K562 (cell line): ENCODE data around the gene CRYBA4. TPM values are rescaled to one million over a fixed set of nuclear protein-coding genes. Genes with fewer than 3 reads are reported as not detected.
A peak's percentile ranks its signal among the peaks of the same experiment; 100 is the strongest.

Experiments used
- ATAC-seq: fragments of 200-7000 bp; cut with Tn5 transposase; 3 replicates; pipeline ENCODE4 v1.9.1; 2020; ENCODE audit warnings: moderate library complexity
- BruUV-seq: library from RNA; stranded (reverse); fragments of 400-500 nt; replicated peaks from 2 replicates; lab custom pipeline; 2021; lab: Mats Ljungman, UMichigan
- CTCF ChIA-PET: fragments of 300-600 bp; formaldehyde crosslinking; extraction: SDS; loops from one replicate; lab custom pipeline; 2021; ENCODE audit warnings: low intra/inter-chr PET ratio; lab: Yijun Ruan, JAX
- POLR2A ChIA-PET: fragments of 300-600, 350-650 bp; sonication (Branson Sonifier 250); formaldehyde crosslinking; extraction: SDS; loops from one replicate; lab custom pipeline; 2021; ENCODE audit warnings: antibody characterized with exemption, inconsistent platforms; lab: Yijun Ruan, JAX
- DNase-seq, 4 experiments: peaks; one replicate each; pipeline versions ENCODE4 v3.0.0 to v3.0.0-alpha.2; 2011 to 2018; ENCODE audit warnings: low spot score in 3 of 4, mixed read lengths in 3 of 4; ENCODE audit errors: extremely low read depth in 1 of 4
- FAIRE-seq: peaks from 2 replicates; lab custom pipeline; 2011; peaks lifted over from hg19 to GRCh38; lab: Jason Lieb, UNC
- H2AFZ ChIP-seq: 2 replicates; pipeline ENCODE4 v1.6.0; 2011; ENCODE audit warnings: low read depth, low read length, control low read depth, inconsistent platforms
- H3K27ac ChIP-seq: fragments of 200-600 bp; 3 replicates; pipeline ENCODE4 v1.8.0; 2011; ENCODE audit warnings: low read depth, mild to moderate bottlenecking, control low read depth, inconsistent platforms, low read length, moderate library complexity, mixed read lengths; ENCODE audit errors: extremely low read depth
- H3K27me3 ChIP-seq, 2 experiments: fragments of 300-600 bp in 1 of 2; 2 replicates in 1 of 2; 3 replicates in 1 of 2; pipeline versions ENCODE4 v1.6.0 to v1.8.0; 2011; ENCODE audit warnings: inconsistent platforms in 2 of 2, low read length in 2 of 2, mild to moderate bottlenecking in 1 of 2, mixed read lengths in 1 of 2, moderate library complexity in 1 of 2; ENCODE audit not compliant: control insufficient read depth in 2 of 2, insufficient read depth in 2 of 2
- H3K36me3 ChIP-seq: fragments of 300-600 bp; 3 replicates; pipeline ENCODE4 v1.8.0; 2011; ENCODE audit warnings: mild to moderate bottlenecking, low read length, inconsistent platforms; ENCODE audit not compliant: control insufficient read depth, insufficient read depth
- H3K4me1 ChIP-seq, 2 experiments: fragments of 200-600 bp in 1 of 2; replicated peaks in 1 of 2; 2 replicates in 1 of 2; 3 replicates in 1 of 2; pipeline versions ENCODE4 v1.5.1 to v1.8.0; 2011; ENCODE audit warnings: inconsistent platforms in 2 of 2, low read length in 2 of 2, mild to moderate bottlenecking in 1 of 2, mixed read lengths in 1 of 2, moderate library complexity in 1 of 2; ENCODE audit not compliant: control insufficient read depth in 2 of 2, insufficient read depth in 2 of 2
- H3K4me2 ChIP-seq: 2 replicates; pipeline ENCODE4 v1.6.1; 2011; ENCODE audit warnings: low read length, control low read depth, inconsistent platforms, mixed read lengths; ENCODE audit not compliant: insufficient read depth
- H3K4me3 ChIP-seq: fragments of 200-600 bp; sonication (generic), shearing (Covaris generic); 2 replicates; pipeline ENCODE4 v1.5.1; 2016; ENCODE audit warnings: control low read depth, inconsistent platforms
- H3K79me2 ChIP-seq: fragments of 200-600 bp; 3 replicates; pipeline ENCODE4 v1.8.0; 2011; ENCODE audit warnings: low read length, inconsistent platforms; ENCODE audit not compliant: control insufficient read depth, insufficient read depth
- H3K9ac ChIP-seq, 2 experiments: 2 replicates each; pipeline versions ENCODE4 v1.6.0 to v1.6.1; 2011; ENCODE audit warnings: low read depth in 2 of 2, low read length in 2 of 2, control low read depth in 1 of 2, inconsistent platforms in 1 of 2, mild to moderate bottlenecking in 1 of 2, mixed read lengths in 1 of 2; ENCODE audit not compliant: insufficient read depth in 1 of 2
- H3K9me1 ChIP-seq: one replicate; pipeline ENCODE4 v1.6.0; 2011; ENCODE audit warnings: inconsistent platforms, mild to moderate bottlenecking, low read length, moderate library complexity; ENCODE audit not compliant: control insufficient read depth, insufficient read depth
- H3K9me3 ChIP-seq: replicated peaks from 2 replicates; pipeline ENCODE4 v1.5.1; 2011; ENCODE audit warnings: low read depth, low read length, inconsistent platforms; ENCODE audit not compliant: control insufficient read depth, insufficient read depth
- H4K20me1 ChIP-seq: replicated peaks from 2 replicates; pipeline ENCODE4 v1.6.1; 2011; ENCODE audit warnings: low read length, inconsistent platforms, mixed read lengths; ENCODE audit not compliant: control insufficient read depth, insufficient read depth
- BRCA1 ChIP-seq, 2 experiments: fragments of 450-650 bp in 1 of 2; sonication (generic) in 1 of 2; formaldehyde crosslinking in 1 of 2; IDR thresholded peaks; 2 replicates each; pipeline versions ENCODE4 v1.5.0 to v1.6.1; 2017 to 2020; ENCODE audit warnings: mild to moderate bottlenecking in 1 of 2, missing genetic modification reagents in 1 of 2
- GABPA ChIP-seq: fragments of 200-800 bp; sonication (Bioruptor generic); conservative IDR thresholded peaks from 2 replicates; pipeline ENCODE4 v1.6.1; 2016; ENCODE audit warnings: low read depth, missing genetic modification characterization, missing compliant biosample characterization
- KDM1A ChIP-seq, 2 experiments: fragments of 450-650 bp; IDR thresholded peaks; 2 replicates each; pipeline ENCODE4 v1.6.1; 2016; ENCODE audit warnings: mild to moderate bottlenecking in 2 of 2
- KLF10 ChIP-seq: fragments of 250-450 bp; sonication (Bioruptor Pico); IDR thresholded peaks from 2 replicates; pipeline ENCODE4 v1.6.1; 2021; ENCODE audit warnings: matching md5 sums
- PHF20 ChIP-seq: fragments of 450-650 bp; IDR thresholded peaks from 2 replicates; pipeline ENCODE4 v1.6.1; 2018; ENCODE audit not compliant: partially characterized antibody
- ZNF316 ChIP-seq: fragments of 450-650 bp; IDR thresholded peaks from 2 replicates; pipeline ENCODE4 v1.6.1; 2016
- WGBS: fragments of 100-300 bp; shearing (Covaris generic); methylation state at CpG from one replicate; pipeline ENCODE4 v1.1.6; 2016; ENCODE audit warnings: low coverage, mixed read lengths; ENCODE audit not compliant: insufficient coverage; ENCODE audit errors: missing lambda C conversion rate; 5-methylcytosine and 5-hydroxymethylcytosine counted together
- in situ Hi-C: fragments of 300-500 bp; cut with MboI; formaldehyde crosslinking; loops from 4 replicates; pipeline ENCODE4 v1.15.0; 2018; ENCODE audit warnings: inconsistent platforms, mixed read lengths
- intact Hi-C: fragments of 100-400 bp; cut with micrococcal nuclease; formaldehyde crosslinking; loops from 2 replicates; pipeline ENCODE4 v1.14.2; 2022
- polyA plus RNA-seq, 8 experiments: library from polyadenylated mRNA; depleted of rRNA in 4 of 8; stranded (reverse) in 5 of 8; unstranded in 3 of 8; fragments of >200 nt; fragmentation: Nextera tagmentation in 2 of 8; fragmentation: Illumina TruSeq in 1 of 8; extraction: Ambion mirVana in 2 of 8; extraction: Trizol in 1 of 8; gene quantifications; 2 replicates each; pipeline versions ENCODE4 v1.2.1 to v1.2.3, GENCODE V29; 2011 to 2014; ENCODE audit warnings: inconsistent platforms in 1 of 8, missing spikeins in 1 of 8
- total RNA-seq, 7 experiments: library from RNA; depleted of rRNA in 6 of 7; stranded (reverse); fragments of >200 nt in 6 of 7; fragmentation: Illumina TruSeq in 2 of 7; extraction: Trizol in 2 of 7; gene quantifications; 2 replicates each; pipeline versions ENCODE4 v1.2.1 to v1.2.3, GENCODE V29; 2011 to 2021; ENCODE audit warnings: low replicate concordance in 1 of 7
- TF ChIP-seq, protein P1 (sequence below): fragments of 250-450 bp; sonication (Bioruptor Pico); IDR thresholded peaks from 2 replicates; pipeline ENCODE4 v1.4.0; 2020; ENCODE audit warnings: mild to moderate bottlenecking, moderate library complexity
- TF ChIP-seq, protein P2 (sequence below): fragments of 200-600 bp; sonication (generic); IDR thresholded peaks from one replicate; pipeline ENCODE4 v1.6.1; 2012; ENCODE audit warnings: mild to moderate bottlenecking, low read depth, low read length, inconsistent platforms

The CRYBA4 gene
- total and polyA plus RNA-seq, 9 of the 15 experiments (the other 6 are each of a cell fraction or from before 2014, with no cell fraction given): 0.59 to 3.3 (median 1.6) TPM

DNA sequence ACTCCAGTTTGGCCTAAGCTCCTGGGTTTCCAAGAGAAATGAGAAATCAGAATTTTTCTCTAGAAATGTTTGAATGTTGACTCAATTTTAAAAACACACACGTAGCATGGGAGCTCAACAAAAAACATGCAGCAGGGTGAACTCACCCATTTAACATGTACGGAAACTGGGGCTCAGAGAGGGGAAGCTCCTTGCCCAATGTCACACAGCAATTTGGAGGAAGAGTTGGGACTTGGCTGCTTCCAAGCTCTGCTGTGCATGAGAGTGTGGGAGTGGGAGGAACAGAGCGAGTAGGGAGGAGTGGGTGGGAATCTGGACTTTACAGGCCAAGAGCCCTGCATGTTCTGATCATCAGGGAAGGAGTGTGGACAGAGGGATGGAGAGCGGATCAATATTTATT is 37.8 kb upstream of the CRYBA4 start:
- Histone ChIP-seq H4K20me1 (peaks cover 26% of the 10 kb centered on the region), H3K4me1 (peaks cover 17 to 27% of the 10 kb centered on the region in 2 experiments; a peak in 4 of 5 replicates), H3K36me3 (peaks cover 82% of the 10 kb centered on the region), H2AFZ (no peak overlapping the region), H3K9me1 (peaks cover 2% of the 10 kb centered on the region), H3K9ac (no peak overlapping the region; a peak in 1 of 4 replicates), H3K27ac (no peak overlapping the region; the same call in 2 of the 3 replicates), H3K9me3 (no peaks in the 10 kb centered on the region), H3K4me2 (no peak overlapping the region), H3K27me3 (no peaks in the 10 kb centered on the region), H3K4me3 (no peak overlapping the region), H3K79me2 (peaks cover 99% of the 10 kb centered on the region)
- DNase-seq (no peak), FAIRE-seq (no peak), ATAC-seq (no peak)
- POLR2A ChIA-PET: interaction anchor here (0.5 to 1.2 kb wide), 4 partner anchors 11 to 826 kb away, joined by 3 to 5 read pairs (median 3); no protein-coding TSS in a partner anchor
- 75% methylated on average over 4 of the region's 4 CpGs for WGBS
- CTCF ChIA-PET: no interaction called here
- BruUV-seq: no TSS peak
- intact Hi-C loops: loop anchor here (10.0 kb wide), 1 partner anchor 99 kb away; the partner anchor contains the start of genes HPS4 and SRRD
- in situ Hi-C loops: no loop called here
- TF ChIP-seq GABPA (no peak), KDM1A (IDR thresholded peaks at IDR 0.05) (peak in 1 of 2 experiments; percentile 69; a peak in 2 of 4 replicates), ZNF316 (no peak), BRCA1 (IDR thresholded peaks at IDR 0.05) (no peak), BRCA1 (CRISPR knock-in tag; IDR thresholded peaks at IDR 0.05) (no peak), KLF10 (CRISPR knock-in tag) (no peak), PHF20 (no peak)
- TF ChIP-seq, protein P1, sequence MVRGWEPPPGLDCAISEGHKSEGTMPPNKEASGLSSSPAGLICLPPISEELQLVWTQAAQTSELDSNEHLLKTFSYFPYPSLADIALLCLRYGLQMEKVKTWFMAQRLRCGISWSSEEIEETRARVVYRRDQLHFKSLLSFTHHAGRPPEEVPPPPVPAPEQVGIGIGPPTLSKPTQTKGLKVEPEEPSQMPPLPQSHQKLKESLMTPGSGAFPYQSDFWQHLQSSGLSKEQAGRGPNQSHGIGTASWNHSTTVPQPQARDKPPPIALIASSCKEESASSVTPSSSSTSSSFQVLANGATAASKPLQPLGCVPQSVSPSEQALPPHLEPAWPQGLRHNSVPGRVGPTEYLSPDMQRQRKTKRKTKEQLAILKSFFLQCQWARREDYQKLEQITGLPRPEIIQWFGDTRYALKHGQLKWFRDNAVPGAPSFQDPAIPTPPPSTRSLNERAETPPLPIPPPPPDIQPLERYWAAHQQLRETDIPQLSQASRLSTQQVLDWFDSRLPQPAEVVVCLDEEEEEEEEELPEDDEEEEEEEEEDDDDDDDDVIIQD (CRISPR knock-in tag): no peak
- TF ChIP-seq, protein P2, sequence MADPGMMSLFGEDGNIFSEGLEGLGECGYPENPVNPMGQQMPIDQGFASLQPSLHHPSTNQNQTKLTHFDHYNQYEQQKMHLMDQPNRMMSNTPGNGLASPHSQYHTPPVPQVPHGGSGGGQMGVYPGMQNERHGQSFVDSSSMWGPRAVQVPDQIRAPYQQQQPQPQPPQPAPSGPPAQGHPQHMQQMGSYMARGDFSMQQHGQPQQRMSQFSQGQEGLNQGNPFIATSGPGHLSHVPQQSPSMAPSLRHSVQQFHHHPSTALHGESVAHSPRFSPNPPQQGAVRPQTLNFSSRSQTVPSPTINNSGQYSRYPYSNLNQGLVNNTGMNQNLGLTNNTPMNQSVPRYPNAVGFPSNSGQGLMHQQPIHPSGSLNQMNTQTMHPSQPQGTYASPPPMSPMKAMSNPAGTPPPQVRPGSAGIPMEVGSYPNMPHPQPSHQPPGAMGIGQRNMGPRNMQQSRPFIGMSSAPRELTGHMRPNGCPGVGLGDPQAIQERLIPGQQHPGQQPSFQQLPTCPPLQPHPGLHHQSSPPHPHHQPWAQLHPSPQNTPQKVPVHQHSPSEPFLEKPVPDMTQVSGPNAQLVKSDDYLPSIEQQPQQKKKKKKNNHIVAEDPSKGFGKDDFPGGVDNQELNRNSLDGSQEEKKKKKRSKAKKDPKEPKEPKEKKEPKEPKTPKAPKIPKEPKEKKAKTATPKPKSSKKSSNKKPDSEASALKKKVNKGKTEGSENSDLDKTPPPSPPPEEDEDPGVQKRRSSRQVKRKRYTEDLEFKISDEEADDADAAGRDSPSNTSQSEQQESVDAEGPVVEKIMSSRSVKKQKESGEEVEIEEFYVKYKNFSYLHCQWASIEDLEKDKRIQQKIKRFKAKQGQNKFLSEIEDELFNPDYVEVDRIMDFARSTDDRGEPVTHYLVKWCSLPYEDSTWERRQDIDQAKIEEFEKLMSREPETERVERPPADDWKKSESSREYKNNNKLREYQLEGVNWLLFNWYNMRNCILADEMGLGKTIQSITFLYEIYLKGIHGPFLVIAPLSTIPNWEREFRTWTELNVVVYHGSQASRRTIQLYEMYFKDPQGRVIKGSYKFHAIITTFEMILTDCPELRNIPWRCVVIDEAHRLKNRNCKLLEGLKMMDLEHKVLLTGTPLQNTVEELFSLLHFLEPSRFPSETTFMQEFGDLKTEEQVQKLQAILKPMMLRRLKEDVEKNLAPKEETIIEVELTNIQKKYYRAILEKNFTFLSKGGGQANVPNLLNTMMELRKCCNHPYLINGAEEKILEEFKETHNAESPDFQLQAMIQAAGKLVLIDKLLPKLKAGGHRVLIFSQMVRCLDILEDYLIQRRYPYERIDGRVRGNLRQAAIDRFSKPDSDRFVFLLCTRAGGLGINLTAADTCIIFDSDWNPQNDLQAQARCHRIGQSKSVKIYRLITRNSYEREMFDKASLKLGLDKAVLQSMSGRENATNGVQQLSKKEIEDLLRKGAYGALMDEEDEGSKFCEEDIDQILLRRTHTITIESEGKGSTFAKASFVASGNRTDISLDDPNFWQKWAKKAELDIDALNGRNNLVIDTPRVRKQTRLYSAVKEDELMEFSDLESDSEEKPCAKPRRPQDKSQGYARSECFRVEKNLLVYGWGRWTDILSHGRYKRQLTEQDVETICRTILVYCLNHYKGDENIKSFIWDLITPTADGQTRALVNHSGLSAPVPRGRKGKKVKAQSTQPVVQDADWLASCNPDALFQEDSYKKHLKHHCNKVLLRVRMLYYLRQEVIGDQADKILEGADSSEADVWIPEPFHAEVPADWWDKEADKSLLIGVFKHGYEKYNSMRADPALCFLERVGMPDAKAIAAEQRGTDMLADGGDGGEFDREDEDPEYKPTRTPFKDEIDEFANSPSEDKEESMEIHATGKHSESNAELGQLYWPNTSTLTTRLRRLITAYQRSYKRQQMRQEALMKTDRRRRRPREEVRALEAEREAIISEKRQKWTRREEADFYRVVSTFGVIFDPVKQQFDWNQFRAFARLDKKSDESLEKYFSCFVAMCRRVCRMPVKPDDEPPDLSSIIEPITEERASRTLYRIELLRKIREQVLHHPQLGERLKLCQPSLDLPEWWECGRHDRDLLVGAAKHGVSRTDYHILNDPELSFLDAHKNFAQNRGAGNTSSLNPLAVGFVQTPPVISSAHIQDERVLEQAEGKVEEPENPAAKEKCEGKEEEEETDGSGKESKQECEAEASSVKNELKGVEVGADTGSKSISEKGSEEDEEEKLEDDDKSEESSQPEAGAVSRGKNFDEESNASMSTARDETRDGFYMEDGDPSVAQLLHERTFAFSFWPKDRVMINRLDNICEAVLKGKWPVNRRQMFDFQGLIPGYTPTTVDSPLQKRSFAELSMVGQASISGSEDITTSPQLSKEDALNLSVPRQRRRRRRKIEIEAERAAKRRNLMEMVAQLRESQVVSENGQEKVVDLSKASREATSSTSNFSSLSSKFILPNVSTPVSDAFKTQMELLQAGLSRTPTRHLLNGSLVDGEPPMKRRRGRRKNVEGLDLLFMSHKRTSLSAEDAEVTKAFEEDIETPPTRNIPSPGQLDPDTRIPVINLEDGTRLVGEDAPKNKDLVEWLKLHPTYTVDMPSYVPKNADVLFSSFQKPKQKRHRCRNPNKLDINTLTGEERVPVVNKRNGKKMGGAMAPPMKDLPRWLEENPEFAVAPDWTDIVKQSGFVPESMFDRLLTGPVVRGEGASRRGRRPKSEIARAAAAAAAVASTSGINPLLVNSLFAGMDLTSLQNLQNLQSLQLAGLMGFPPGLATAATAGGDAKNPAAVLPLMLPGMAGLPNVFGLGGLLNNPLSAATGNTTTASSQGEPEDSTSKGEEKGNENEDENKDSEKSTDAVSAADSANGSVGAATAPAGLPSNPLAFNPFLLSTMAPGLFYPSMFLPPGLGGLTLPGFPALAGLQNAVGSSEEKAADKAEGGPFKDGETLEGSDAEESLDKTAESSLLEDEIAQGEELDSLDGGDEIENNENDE: no peak
